HG02759 (cell line): Measurements from ENCODE around the gene CHST3.
"Not testable (repeated sequence)": the region's sequence is repeated elsewhere in the genome, so short reads cannot be mapped to it uniquely, and the experiment has no call there.

ENCODE experiments used
- ATAC-seq: cut with Tn5 transposase; IDR thresholded peaks from one replicate; pipeline ENCODE4 v1.9.1; 2021; ENCODE audit warnings: mild to moderate bottlenecking, moderate library complexity; ENCODE audit not compliant: unreplicated experiment

The CHST3 gene

DNA sequence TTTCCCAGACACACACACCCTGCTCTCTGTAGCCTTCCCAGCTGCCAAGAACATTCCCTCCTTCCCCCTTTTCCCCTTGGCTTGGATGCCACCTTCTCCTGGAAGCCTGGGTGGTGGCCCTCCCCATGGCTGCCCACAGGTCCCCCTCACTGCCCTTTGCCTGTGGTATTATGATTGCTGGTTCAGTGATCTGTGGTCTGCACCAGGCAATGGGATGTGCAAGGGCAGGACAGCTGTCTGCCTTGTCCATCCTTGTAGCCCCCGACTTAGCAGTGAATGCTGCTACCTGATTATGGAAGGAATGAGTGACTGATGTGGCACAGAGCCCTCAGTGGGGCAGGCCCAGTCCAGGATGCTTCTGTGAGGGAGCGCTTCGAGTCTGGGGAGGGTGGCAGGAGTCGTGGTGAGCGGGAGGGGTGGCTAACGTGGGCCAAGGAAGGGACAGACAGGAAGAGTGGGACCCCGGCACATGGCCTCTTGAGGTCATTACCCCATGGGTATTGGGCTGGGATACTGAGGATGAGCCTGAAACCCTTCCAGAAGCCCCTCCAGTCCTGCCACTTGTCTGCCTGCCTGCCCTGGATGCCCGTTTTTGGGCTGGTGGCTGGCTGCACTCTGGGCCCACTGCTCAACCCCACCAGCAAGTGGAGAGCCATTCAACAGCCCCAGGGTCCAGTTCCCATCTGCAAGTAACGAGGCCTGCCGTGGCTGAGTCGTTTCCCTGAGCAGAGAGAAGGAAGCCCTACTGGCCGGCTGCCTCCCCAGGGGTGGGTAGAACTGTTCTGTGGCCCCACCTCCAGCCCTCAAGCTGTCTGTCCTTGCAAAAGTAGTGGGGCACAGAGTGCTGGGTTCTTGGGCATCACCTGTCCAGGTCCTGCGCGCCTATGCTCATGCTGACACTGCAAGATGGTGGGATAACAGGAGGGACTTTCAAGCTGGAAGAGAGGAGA, 8.8 kb downstream of the CHST3 start:
- no peak for ATAC-seq

DNA sequence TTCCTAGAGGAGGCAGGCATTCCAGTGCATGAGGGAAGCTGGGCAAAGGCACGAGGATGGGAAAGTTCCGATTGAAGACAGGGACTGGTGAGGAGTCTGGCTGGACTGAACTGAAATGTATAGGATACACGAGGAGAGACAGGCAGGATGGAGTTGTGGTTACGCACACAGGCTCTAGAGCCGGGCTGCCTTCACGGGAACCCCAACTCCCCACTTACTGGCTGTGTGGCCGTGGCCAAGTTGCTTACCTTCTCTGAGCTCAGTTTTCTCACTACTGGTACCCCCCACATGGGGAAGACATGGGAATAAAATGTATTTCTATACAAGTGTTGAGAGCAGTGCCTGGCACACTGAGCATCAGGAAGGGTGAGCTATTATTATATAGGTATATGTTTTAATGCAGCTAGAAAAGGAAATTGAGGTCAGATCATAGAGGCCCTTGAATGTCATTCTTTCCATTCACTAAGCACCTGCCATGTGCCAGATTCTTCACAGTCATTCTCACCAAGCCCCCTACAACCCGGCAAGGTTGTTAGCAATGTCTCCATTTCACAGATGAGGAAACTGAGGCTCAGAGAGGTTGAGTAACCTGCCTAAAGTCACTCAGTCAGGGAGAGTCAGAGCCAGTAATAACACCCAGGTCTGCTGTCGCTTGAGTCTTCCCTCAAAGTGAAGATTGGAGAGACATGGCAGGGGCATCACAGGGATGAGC, 9.7 kb downstream of the CHST3 start:
- no peak for ATAC-seq

DNA sequence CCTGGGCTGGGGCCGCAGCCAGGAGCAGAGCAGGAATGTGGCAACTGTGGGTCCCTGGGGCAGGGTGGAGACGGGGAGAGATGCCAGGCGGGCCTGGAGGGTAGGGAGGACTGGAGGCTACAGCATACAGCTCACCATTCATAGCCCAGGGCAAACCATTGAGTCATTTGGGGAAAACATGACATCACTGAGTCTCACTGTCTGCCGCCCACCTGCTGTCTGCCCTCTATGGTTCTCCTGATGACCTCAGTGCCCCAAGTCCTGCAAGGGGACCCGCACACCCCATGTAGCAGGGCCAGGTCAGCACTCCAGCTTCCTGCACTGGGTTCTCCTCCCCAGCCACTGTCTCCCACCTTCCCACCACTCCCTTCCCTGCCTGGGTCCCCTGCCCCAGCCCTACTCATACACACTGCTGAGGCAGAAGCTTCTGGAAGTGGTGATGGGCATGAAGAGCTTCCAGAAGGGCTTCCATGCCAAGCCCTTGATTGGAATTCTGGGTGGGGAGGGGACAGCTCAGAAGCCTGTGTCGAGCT, 10.4 kb downstream of the CHST3 start:
- ATAC-seq = peak; percentile 78

DNA sequence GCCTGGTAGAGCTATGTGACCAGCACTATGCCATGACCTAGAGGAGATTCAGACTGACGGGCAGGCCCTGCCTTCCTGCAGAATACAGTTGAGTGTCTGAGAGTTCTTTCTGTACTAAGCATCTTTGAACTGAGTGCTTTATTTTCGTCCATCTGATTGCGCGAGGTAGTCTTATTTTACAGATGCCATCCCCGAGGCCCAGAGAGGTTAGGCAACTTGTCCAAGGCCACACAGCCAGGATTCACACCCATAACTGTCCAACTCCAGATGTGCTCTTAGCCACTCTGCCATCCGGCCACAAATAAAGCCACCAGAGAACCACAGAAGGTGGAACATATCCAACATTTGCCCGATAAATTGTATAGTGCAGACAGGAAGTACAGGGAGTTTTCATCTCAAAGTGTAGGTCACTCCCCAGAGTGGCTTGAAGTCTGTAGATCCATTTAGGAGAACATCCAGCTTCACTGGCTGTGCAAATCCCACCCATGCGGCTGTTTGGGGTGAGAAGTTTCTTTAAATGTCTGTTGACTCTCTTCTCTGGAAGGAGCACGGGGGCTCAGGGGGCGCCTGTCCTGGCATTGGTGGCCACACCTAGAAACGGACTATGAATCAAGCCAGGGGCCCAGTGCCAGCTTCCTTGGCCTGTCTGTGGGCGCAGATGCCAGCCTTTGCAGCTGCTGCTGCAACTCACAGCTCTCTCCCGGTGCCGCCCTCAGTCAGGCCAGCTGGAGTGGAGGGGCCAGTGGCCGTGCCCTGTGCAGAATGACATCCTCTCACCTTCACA, 11.1 kb downstream of the CHST3 start:
- no peak for ATAC-seq

DNA sequence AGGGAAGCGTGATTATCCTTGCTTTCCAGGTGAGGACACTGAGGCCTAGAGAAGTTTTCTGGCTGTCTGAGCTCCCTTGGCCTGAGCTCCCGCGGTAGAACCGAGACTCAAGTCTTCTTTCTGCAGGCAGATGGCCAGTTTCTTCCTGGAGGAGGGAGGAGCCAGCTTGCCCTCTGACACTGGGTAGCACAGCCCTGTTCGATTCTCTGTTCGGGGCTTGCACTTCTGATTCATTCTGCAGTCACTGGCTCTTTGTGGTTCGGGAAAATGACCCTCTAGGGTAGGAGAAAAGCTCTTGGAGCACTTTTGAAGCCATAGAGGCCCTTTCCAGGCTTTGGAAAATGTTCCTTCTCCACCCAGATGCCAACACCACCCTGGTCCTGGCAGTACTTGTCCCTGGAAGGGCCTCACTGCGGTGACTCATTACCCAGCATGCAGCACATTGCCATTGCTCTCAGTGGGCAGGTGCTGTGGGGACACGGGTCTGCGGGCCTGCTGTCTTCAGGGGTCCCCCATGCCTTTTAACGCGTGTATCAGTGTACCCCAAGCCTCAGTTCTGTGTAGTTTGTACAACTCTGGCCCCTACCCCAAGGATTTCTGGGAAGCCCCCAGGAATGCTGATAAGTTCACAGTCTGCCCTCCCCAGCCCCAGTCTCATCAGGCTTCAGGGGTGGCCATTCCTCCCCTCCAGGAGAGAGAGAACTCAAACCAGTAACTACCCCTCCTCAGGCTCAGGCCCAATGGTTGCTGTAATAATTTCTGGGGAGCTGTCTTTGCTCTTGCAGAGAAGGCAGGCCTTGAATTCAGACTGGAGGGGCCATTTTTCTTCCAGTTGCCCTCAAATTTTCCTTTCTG, 11.9 kb downstream of the CHST3 start:
- ATAC-seq = no peak

DNA sequence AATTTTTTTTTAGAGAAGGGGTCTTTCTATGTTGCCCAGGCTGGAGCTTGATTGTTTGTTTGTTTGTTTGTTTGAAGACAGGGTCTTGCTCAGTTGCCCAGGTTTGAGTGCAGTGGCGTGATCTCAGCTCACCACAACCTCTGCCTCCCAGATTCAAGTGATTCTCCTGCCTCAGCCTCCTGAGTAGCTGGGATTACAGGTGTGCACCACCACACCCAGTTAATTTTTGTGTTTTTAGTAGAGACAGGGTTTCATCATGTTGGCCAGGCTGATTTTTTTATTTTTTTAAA, 13.4 kb downstream of the CHST3 start:
- not testable (repeated sequence) for ATAC-seq

DNA sequence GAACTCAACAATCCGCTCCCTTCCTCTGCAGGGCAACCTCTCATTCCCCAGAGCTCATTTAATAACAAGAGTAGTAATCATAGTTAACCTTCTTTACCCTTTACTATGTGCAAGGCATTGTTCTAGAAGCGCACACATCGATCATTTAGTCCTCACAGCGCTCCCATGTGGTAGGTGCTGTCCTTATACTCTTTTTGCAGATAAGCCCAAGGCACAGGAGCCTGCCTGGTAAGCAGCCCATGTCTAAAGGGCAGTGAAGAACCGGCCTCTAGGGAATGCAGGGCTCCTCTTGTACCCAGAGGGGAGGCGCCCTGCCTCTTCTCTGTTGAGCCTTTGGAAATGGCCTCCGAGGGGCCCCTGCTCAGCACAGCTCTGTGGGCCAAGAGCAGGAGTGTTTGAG, 14.3 kb downstream of the CHST3 start:
- ATAC-seq = no peak

DNA sequence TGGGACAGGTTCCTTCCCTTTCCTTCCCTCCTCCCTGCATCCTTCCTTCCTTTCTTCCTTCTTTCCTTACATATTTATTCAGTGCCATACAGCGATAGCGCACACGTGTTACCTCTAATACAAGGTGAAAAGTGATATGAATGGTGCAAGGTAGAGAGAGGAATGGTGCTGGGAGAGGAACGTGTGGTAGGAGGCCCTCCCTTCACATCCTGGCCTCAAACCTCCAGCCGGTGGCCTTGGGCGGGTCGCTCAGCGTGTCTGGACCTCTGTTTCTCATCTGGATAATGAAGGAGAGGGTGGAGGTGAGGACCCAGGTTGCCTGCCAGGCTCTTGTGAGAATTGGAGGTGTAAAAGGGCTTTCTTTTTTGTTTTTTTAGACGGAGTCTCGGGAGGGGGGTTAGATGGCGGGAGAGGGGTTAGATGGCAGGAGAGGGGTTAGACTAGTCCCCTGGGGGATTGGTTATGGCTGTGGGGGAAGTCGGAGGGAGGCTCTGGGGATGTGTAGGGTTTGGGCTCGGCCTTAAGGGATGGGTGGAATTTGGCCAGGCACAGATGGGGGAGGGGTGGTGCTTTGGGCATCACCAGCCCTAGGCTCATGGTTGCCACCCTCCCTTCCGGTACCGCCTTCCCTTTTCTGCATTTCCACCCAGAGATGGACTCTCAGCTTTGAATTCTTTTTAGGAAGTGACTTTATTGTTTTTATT, 14.9 kb downstream of the CHST3 start:
- no peak for ATAC-seq

GRCh38 chr10:71979692-71980062, 15.5 kb downstream of the CHST3 start:
- no peak for ATAC-seq

DNA sequence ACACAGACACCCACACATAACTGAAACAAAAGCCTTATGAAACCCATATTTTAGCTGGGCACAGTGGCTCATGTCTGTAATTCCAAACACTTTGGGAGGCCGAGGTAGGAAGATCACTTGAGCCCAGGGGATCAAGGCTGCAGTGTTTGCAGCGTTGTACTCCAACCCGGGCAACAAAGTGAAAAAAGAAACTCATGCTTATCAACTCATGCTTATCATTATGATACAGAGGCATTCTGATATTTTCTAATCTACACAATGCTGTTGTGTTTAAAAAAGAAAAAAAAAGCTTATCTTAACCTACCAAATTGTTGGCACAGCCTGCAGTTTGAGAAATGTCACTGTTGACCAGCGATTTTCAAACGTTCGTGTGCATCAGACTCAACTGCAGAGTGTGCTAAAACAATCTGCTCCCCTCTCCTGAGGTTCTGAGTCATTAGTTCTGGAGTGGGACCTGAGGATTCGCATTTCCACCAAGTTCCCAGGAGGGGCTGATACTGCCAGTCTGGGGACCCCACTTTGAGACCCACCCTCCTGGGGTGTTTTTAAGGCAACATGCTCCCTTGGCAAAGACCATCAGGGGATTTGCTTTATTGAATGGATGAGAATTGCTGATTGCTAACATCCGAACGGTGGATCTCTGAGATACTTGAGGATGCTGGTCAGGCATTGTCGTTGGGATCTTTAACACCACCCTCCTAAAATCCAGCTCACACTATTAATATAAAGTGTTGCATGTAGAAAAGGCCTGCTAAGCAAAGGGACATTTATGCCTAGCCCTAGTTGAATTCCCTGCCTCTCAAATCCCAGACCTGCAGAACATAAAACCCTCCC, 16.2 kb downstream of the CHST3 start:
- ATAC-seq = no peak

GRCh38 chr10:71981015-71981875, 17.1 kb downstream of the CHST3 start:
- ATAC-seq = no peak

DNA sequence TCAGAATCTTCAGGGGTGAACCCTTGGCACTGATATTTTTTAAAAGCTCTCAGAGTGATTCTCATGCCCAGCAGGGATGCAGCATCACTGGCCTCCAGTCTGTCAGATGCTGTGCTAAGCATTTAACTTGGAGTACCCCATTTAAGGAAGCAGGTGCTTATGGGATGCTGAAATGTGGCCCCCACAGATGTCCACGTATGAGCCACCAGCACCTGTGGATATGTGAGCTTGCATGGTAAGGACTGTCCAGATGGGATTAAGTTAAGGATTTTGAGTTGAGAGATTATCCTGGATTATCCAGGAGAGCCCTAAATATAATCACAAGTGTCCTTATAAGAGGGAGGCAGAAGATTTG, 17.7 kb downstream of the CHST3 start:
- ATAC-seq = no peak

- ATAC-seq = no peak
Observed at GRCh38 chr10:71982269-71983178, 18.3 kb downstream of the CHST3 start.

GRCh38 chr10:71984126-71984808, 20.1 kb downstream of the CHST3 start:
- no peak for ATAC-seq

DNA sequence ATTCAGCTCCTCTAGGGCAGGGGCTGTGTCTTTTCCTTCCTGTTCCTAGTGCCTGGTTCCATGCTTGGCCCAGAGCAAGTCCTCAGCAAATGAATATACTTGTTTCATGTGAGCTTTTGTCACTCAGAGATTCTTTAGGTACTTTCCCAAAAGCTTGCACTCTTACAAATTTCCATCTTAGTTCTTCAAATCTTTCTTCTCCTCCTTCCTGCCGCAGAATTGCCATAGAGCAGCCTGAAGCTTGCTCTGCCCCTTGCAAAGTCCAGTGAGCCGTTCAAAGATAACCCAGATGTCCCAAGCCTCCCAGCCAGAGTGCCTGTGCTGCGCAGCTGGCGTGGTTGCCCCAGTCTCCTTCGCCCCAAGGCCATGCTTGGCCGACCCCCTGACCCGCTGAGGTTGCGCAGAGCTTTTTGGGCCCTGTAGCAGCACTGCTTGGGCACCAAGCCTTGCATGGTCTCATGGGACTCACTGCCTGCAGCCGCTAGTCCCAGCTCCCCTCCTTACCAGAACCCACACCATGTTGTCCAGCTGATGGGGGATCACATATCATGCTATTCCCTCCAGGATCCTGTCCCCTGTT, 20.7 kb downstream of the CHST3 start:
- ATAC-seq = peak; percentile 29
